HL-60 (cell line): ENCODE data around the gene DOCK10.

Source experiments
- DNase-seq, 2 experiments: peaks; one replicate each; pipeline ENCODE4 v3.0.0-alpha.2; 2010 to 2020; ENCODE audit warnings: low read depth in 1 of 2, low spot score in 1 of 2
- H3K27ac ChIP-seq: fragments of 250-450 bp; sonication (Bioruptor Pico); replicated peaks from 2 replicates; pipeline ENCODE4 v1.5.1; 2020; ENCODE audit warnings: mild to moderate bottlenecking, moderate library complexity
- H3K27me3 ChIP-seq: fragments of 250-450 bp; sonication (Bioruptor Pico); 2 replicates; pipeline ENCODE4 v1.5.1; 2021; ENCODE audit warnings: mild to moderate bottlenecking, moderate library complexity; ENCODE audit not compliant: insufficient read depth, poor library complexity, severe bottlenecking
- H3K4me3 ChIP-seq: replicated peaks from 2 replicates; pipeline ENCODE4 v1.5.1; 2011; ENCODE audit warnings: mild to moderate bottlenecking, control low read depth, low read length; ENCODE audit not compliant: insufficient read depth
- CTCF ChIP-seq: IDR thresholded peaks from one replicate; pipeline ENCODE4 v1.5.1; 2011; ENCODE audit warnings: low read length, control low read depth, inconsistent platforms; ENCODE audit not compliant: insufficient read depth
- GABPA ChIP-seq: IDR thresholded peaks from 2 replicates; pipeline ENCODE4 v1.6.1; 2012; ENCODE audit warnings: low read depth
- POLR2AphosphoS5 ChIP-seq: IDR thresholded peaks from 2 replicates; pipeline ENCODE4 v1.6.1; 2012; ENCODE audit warnings: low read depth
- REST ChIP-seq: IDR thresholded peaks from 2 replicates; pipeline ENCODE4 v1.6.1; 2012; ENCODE audit warnings: low read depth; ENCODE audit not compliant: insufficient replicate concordance
- SPI1 ChIP-seq: IDR thresholded peaks from 2 replicates; pipeline ENCODE4 v1.6.1; 2012; ENCODE audit warnings: low read depth, mild to moderate bottlenecking, borderline replicate concordance

Gene DOCK10

GRCh38 chr2:225072444-225072843 lies 30.2 kb upstream of the DOCK10 start:
- no peak for DNase-seq
- peaks cover 5% of the 10 kb centered on the region for H3K27me3 ChIP-seq
- no peak overlapping the region for H3K4me3 ChIP-seq
- no peak overlapping the region for H3K27ac ChIP-seq
- TF ChIP-seq POLR2AphosphoS5 (no peak), REST (no peak), CTCF (no peak), GABPA (no peak), SPI1 (no peak)

GRCh38 chr2:225070811-225071210 lies 28.5 kb upstream of the DOCK10 start:
- TF ChIP-seq CTCF (no peak), SPI1 (no peak), GABPA (no peak), REST (no peak), POLR2AphosphoS5 (no peak)

GRCh38 chr2:225069966-225070365 lies 27.7 kb upstream of the DOCK10 start:
- no peak overlapping the region for H3K4me3 ChIP-seq
- TF ChIP-seq SPI1 (no peak), CTCF (no peak), GABPA (no peak), POLR2AphosphoS5 (no peak), REST (no peak)
- peaks cover 3% of the 10 kb centered on the region for H3K27me3 ChIP-seq
- H3K27ac ChIP-seq, result no peak overlapping the region
- DNase-seq, result no peak

More at GRCh38 chr2:225070811-225071210, 28.5 kb upstream of the DOCK10 start:
- Histone ChIP-seq H3K27ac (no peak overlapping the region), H3K4me3 (no peak overlapping the region), H3K27me3 (peaks cover 3% of the 10 kb centered on the region)
- no peak for DNase-seq
